Neural cell (in vitro differentiated cells): ENCODE data around the gene FOXS1.

Experiments
- CTCF ChIP-seq: fragments of 450-650 bp; IDR thresholded peaks from 2 replicates; pipeline ENCODE4 v1.5.1; 2014; ENCODE audit warnings: antibody characterized with exemption, mild to moderate bottlenecking, moderate library complexity; ENCODE audit not compliant: poor library complexity, severe bottlenecking
- EP300 ChIP-seq: fragments of 450-650 bp; conservative IDR thresholded peaks from 2 replicates; pipeline ENCODE4 v1.6.1; 2014; ENCODE audit warnings: antibody characterized with exemption, mild to moderate bottlenecking, moderate library complexity; ENCODE audit not compliant: poor library complexity, severe bottlenecking
- EZH2 ChIP-seq: fragments of 200-600, 300-800 bp; shearing (Covaris generic), sonication (generic); IDR thresholded peaks from 2 replicates; pipeline ENCODE4 v1.6.1; 2014; ENCODE audit warnings: antibody characterized with exemption, low read length, borderline replicate concordance, mild to moderate bottlenecking; ENCODE audit not compliant: insufficient read depth, poor library complexity, severe bottlenecking
- MXI1 ChIP-seq: fragments of 450-650 bp; conservative IDR thresholded peaks from 2 replicates; pipeline ENCODE4 v1.6.1; 2014; ENCODE audit warnings: antibody characterized with exemption, mild to moderate bottlenecking; ENCODE audit not compliant: poor library complexity, severe bottlenecking
- POLR2AphosphoS5 ChIP-seq: IDR thresholded peaks from 2 replicates; pipeline ENCODE4 v1.6.1; 2012
- RAD21 ChIP-seq: fragments of 450-650 bp; conservative IDR thresholded peaks from 2 replicates; pipeline ENCODE4 v1.6.1; 2014; ENCODE audit warnings: antibody characterized with exemption, mild to moderate bottlenecking, moderate library complexity
- REST ChIP-seq: IDR thresholded peaks from 2 replicates; pipeline ENCODE4 v1.6.1; 2012; ENCODE audit warnings: borderline replicate concordance
- SMC3 ChIP-seq: fragments of 450-650 bp; conservative IDR thresholded peaks from 2 replicates; pipeline ENCODE4 v1.6.1; 2014; ENCODE audit warnings: antibody characterized with exemption, mild to moderate bottlenecking, moderate library complexity; ENCODE audit not compliant: poor library complexity
- TAF1 ChIP-seq: IDR thresholded peaks from 2 replicates; pipeline ENCODE4 v1.6.1; 2012; ENCODE audit warnings: low read depth

GRCh38 chr20:31861135-31861384 is 15.7 kb upstream of the FOXS1 start:
- no peak for TF ChIP-seq CTCF
- no peak for TF ChIP-seq EZH2
- TF ChIP-seq TAF1, result no peak
- no peak for TF ChIP-seq POLR2AphosphoS5
- TF ChIP-seq MXI1, result no peak
- TF ChIP-seq EP300, result no peak
- TF ChIP-seq REST, result no peak
- no peak for TF ChIP-seq SMC3
- no peak for TF ChIP-seq RAD21
